Epidermal melanocyte (primary cell): ENCODE measurements around the gene MCM3AP.

Experiments
- DNase-seq: peaks from one replicate; pipeline ENCODE4 v3.0.0; 2011; ENCODE audit warnings: low spot score; ENCODE audit not compliant: insufficient read length

The MCM3AP gene

DNA sequence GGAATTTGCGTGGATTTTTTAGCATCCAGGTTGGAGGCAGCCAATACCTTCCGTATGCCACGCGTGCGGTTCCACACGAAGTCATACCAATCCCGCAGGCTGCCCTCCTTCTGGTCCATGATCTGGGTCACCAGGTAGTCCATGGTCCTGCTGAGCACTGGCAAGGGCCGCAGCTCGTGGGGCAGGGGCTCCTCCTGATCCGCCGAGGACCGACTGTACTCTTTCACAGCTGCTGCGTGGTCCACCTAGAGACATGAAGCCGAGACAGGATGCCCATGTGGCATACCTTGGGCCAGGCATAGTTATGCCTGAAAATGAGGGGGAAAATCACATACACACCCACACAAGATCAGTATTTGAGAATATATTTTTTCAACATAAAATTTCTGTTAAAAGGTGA lies 12.1 kb downstream of the MCM3AP start:
- DNase-seq, result no peak

DNA sequence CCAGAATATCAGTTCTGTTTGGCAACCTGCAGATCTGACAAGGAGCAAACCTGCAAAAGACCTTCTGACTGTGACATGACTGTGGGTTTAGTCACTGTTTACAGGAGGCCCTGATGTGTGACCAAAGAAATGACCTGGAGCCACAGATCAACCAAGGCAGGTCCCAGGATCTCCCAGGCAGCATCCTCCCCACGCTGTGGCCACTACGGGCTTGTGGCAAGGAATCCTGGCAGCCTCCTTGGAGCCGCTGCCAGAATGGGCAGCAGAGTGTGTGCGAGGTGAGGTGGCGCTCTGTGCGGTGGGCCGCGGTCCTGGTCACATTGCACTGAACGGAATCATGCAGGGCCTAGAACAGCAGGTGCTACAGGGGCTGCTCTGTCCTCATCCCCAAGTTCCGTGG lies 15.9 kb downstream of the MCM3AP start:
- no peak for DNase-seq

DNA sequence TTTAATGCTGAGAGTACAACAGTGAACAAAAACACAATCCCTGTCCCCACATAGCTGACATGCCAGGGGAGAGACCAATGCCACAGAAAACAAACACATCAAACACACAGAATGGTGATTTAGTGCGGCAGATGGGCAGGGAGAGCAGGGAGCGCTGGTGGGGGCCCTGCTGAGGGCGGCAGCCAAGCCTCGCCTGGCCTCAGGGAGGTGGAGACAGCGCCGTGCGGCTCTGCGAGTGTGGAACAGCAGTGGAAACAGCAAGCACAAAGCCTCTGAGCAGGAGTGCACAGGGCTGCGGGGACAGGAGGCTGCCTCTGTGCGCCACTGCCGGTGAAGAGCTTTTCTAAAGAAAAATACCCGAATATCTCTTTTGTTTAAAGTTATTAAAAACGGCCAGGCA lies 17.0 kb downstream of the MCM3AP start:
- no peak for DNase-seq

DNA sequence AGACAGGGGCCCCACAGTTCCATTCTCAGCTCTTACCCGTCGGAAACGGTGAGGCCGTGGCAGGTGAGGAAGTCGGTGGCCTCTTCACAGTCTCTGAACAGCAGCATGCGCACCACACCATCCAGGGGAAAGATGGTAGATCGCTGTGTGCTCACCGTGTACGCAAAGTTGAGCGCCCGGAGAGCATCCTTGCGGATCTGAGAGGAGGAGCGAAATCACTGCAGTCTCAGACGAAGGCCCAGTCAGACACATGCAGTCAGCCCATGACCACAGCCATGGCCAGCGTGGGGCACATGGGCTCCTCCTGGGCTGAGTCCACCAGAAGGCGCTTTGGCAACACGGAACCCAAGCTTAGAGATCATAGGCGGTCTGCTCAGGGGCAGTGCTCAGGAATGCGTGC lies 18.5 kb downstream of the MCM3AP start:
- DNase-seq, result no peak

DNA sequence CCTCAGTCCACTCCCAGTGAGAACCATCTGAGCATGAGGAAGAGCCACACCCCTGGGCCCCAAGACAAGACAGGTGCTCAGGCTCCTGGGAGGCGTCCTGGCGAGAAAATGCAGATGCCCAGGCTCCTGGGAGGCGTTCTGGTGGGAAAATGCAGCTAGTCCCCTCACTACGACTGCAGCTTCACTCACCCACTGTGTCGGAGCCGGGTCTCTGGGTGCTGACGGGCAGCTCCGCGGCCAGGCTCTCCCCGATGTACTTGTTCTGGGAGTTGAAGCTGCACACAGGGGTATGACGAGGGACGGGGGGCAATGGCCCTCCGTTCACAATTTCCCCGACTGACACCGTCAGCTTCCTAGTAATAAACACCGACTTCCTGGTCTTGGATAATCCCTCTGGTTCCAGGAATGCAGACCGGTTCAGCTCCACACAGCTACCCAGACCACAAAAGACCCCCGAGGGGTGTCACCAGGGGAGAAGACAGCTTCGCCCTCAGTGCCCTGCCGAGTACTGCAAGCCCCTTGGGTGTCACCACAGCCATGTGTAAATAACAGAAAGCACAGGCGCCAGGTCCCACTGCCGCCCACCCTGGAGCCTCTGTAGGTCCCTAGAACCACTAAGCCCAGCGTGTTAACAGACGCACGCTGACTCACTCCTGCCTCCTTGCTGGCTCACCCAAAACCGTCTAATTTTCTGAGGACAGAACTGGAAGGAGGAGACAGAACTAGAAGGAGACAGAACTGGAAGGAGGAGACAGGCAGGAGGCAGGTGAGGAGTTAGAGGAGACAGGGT lies 19.5 kb downstream of the MCM3AP start:
- no peak for DNase-seq

DNA sequence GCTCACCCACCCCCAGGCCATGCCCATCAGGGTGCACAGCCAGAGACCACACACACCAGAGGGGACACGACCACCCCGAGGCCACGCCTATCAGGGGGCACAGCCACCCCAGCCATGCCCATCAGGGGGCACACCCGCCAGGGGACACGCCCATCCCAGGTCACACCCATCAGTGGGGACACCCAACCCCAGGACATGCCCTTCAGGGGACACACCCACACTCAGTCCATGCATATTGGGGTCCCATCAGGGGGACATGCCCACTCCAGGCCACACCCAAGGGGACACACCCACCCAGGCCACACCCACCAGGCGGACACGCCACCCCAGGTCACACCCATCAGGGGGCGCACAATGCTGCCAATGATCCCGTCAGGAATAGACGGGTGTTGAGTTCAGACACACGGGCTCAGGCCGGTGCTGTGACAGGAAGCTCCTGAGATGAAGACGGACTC lies 20.7 kb downstream of the MCM3AP start:
- no peak for DNase-seq

DNA sequence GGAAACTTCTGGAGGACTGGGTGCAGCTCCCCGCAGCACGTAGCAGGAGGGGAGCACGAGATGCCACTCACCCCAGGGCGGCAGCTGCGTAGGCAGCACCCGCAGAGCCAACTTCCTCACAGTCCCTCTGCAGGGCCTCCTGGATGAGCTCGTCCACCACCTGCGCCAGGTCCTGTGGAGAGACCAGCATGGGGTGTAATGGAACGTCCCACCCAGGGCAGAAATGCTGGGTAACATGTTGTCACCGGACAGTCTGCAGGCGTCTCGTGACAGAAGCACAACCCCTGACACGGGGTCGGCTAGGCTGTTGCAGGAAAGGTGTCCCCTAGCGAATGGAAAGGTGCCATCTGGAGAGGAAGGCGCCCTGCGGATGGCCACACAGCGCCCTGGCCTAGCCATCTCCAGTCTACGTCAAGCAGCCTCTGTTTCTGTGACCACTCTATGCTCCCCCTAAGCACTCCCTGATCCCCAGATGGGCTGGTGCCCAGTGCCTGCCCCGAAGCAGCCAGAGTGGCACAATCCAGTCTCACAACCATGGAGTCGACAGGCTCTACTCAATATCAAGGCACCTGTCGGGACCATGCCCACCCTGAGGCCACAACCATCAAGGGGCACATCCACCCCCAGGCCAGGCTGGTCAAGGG lies 21.2 kb downstream of the MCM3AP start:
- DNase-seq, result no peak

DNA sequence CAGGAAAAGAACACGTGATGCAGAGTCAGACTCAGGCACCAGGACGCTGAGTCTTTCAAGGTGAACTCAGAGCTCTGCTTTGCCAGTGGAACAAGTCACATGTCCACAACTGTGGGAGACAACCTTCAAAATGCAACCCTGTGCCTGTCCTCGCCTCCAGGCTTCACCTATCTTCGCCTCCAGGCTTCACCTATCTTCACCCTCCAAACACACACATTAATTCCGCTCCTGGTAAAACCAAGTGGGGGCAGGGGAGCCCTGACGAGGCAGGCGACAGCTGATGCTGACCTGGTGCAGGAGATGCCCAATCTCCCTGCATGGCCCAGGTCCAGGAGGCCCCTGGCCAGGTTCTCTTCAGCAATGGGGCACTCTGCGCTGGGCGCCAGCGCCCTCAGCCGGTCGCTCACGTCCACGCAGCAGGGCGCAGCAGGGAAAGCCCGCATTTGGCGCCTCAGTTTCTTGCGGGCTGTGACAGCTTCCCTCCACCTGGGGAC lies 28.9 kb downstream of the MCM3AP start:
- no peak for DNase-seq

DNA sequence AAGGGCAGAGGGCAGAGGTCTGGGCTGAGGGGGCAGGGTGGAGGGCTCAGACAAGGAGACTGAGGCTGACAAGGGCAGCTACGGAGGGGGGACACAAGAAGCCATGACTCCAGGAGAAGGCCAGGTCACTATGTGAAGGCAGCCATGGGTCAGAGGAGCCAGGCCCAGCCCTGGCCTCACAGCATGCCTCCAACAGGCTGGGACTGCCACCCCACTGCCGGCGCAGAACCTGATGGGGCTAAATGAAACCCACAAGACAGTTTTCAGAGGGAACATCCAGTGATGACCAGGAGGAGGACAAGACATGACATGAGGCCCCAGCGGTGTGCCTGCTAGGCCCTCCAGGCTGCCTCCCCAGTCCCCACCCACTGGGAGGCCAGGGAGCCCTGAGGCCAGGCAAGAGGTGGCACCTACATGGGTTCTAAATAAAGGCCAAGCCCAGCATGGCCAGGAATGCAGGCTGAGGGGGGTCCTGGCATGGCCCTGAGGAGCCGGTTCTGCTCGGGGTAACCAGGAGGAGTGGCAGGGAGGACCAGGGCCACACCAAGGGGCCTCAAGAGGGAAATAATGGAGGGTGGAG lies 29.6 kb downstream of the MCM3AP start:
- DNase-seq, result no peak

DNA sequence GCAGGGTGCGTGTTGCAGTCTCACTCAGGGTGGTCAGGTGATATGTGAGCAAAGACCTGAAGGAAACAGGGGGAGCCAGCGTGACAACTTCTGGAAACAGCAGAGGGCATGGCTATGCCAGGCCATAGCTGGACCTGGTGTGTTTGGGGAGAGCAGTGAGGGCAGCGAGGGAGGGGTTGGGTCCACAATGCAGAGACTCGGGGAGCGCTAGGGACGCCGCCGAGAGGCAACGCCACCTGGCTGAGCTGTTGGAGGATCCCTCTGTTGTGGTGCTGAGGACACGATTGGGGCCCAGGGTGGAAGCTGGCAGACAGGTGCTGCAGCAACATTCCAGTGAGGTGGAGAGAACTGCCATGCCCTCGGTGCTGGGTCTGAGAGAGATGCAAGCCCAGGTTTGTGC lies 30.2 kb downstream of the MCM3AP start:
- DNase-seq, result no peak

DNA sequence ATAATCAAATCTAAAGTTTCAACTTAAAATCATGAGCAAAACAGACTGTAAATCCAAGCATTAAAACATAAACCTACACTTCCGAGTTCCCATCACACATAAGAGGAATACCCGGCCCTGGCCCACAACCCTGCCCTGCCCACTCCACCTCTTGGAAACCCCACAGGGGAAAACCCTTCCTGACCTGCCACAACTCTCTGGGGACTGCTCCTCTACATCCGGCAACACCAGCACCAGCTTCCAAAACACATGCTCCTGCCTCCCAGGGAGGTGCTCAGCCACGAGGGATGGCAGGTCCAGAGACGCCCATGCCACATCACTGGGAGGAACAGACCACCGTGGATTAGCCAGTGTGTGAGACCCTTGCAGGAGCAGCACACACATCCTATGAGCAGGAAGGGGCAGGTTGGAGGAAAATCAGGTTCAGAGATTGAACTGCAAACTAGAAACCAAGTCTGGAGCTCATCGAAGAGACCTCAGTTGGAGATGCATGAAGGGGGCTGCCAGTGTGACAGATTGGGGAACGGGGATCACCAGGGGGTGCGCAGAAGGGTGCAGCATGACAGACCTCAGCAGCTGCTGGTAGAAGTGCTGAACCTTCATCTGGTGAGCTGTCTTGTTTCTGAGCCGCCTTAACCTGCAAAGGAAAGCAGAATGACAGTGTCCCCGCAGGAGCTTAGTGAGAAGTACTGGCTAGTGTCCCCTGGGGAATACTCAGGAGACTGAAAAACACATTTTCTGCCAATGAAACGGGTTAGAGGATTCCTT lies 31.0 kb downstream of the MCM3AP start:
- DNase-seq, result no peak

DNA sequence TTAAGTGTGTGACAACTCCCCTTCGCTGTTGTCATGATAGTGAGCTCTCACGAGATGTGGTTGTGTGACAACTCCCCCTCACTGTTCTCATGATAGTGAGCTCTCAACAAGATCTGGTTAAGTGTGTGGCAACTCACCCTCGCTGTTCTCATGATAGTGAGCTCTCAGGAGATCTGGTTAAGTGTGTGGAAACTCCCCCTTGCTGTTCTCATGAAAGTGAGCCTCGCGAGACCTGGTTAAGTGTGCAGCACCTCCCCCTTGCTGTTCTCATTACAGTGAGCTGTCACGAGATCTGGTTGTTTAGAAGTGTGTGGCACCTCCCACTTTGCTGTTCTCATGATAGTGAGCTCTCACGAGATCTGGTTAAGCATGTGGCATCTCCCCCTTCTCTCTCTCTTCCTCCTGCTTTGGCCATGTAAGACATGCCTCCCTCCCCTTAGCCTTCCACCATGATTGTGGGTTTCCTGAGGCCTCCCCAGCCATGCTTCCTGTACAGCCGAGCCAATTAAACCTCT lies 31.7 kb downstream of the MCM3AP start:
- no peak for DNase-seq

DNA sequence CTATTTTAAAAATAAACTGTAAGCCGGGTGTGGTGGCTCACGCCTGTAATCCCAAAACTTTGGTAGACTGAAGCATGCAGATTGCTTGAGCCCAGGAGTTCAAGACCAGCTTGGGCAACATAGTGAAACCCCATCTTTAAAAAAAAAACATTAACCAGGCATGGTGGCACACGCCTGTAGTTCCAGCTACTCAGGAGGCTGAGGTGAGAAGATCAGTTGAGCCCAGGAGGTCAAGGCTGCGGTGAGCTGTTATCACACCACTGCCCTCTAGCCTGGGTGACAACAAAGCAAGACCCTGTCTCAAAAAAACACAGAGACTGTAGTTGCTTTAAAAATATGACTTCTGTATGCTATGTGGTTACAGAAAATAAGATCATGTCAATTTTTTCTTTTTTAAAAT lies 32.6 kb downstream of the MCM3AP start:
- no peak for DNase-seq

DNA sequence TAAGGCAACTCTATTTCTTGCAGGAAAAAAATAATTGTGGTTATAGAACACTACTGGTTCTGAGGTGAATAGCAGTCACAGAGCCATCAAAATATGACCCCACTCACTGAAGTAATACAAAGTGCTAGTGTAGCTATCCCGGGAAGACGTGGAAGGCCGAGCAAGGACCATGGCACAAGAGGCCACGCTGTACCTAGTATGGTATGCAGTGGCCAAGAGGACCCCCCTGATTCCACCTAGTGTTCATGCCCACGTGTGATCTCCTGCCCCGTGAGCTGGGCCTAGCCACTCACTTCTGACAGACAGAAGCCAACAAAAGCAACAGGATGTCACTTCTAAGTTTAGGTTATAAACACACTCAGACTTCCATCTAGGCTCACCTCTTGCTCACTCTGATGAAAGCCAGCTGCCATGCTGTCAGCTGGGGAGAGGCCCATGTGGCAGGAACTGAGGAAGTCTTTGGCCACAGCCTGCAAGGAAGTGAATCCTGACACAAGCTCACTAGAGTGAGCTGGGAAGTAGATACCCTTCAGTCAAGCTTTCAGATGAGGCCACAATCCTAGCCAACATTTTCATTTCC lies 35.2 kb downstream of the MCM3AP start:
- no peak for DNase-seq

DNA sequence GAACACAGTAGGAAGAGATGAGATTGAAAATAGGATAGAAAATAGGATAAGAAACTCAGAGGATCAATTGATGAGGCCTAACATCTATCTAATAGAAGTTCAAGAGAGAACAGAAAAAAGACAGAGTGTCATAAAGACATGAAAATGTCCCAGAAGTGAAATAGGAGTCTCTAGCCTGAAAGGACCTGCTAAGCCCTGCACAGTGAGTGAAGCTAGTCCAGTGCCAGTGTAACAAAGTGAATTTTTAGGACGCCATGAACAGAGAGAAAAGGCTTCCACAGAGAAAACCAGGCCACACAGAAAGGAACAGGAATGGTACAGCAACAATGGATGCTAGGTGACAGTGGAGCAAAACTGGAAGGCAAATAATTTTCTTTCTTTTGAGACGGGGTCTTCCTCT lies 36.6 kb downstream of the MCM3AP start:
- DNase-seq, result no peak

DNA sequence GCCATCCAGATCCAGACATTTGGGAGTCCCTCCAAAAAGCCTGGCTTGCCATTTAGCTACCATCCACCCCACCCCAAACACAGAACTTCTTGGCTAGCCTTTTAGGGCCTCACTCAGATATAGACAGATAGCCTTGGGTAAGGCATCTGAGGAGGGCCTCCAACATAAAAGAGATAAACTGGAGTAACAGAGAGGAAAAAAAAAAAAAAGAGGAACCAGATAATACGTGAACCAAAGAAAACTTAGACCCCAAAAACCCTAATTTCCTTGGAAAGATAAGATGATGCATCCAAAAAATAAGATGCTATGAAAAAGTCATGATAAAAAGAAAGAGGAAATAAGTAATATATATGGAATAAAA lies 37.0 kb downstream of the MCM3AP start:
- no peak for DNase-seq

DNA sequence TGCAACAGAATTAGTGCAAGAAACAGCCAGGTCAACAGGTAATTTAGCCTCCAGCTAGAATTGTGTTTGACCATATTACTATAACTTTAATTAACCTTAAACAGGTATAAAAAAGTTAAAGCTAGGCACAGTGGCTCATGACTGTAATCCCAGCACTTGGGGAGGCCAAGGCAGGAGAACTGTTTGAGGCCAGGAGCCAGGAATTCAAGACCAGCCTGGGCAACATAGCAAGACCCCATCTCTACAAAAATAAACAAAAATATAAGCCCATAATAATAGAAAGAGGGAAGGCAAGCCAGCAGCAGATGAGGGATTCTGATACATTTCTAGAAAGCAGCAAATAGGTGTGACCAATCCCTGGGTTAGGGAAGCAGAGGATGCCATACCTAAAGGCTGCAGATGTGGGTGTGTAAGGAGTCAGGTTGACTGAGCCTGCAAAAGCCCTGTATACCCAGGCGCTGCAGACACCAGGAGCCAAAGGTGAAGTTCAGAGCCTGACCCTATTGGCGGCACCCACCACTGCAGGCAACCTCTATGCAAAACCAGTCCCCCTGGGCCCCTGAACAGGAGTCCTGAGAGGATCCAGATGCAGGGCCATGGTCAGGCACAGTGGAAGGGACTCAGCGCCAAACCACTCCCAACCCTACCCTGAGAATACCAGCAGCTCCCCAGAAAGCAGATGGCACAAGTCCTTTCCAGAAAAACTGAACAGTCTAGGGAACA lies 37.6 kb downstream of the MCM3AP start:
- no peak for DNase-seq

DNA sequence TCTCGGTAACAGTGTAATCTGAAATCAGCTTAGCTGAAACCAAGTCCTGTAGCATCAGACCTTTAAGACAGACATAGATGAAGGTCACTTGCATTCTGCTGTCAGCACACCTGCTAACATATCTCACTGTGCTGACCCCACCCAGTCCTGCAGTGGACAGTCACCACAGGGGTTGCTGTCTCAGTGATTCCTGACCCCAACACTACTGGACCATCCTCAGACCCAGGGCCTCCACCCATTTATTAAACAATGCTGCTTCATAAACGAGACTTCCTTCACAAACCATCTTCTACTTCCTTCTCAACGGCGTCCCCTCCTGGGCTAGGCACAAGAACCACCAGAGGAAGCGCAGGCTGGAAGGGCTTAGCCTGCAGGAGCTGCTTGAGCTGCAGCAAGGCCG lies 39.1 kb downstream of the MCM3AP start:
- DNase-seq, result no peak

DNA sequence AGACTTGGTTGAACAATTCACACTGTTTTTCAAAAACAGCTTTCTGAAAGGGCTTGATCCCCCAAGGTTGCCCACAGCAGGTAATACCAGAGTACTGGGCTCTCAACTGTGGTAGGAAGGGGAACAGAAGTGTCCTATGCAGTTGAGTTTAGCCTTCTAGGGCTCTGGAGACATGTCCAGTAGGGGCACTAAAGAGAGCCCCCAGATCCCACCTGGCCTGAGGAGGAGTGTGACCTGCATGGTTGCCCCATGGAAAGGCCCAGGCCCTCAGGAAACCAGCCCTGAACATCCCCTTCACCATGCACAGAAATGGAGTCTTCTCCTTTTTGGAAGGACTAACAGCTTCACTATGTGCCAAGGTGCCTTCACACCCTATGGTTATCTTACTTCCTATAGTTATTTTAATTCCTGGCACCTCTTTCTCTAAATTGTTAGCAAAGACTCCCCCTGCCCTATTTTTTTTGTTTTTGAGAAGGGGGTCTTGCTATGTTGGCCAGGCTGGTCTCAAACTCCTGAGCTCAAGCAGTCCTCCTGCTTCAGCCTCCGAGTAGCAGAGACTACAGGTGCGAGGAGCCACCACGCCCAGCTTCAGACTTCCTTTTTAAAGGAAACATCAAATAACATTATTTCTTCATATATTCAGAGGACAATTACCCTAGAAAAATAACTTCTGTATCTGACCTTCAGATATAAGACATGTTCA lies 40.0 kb downstream of the MCM3AP start:
- no peak for DNase-seq

DNA sequence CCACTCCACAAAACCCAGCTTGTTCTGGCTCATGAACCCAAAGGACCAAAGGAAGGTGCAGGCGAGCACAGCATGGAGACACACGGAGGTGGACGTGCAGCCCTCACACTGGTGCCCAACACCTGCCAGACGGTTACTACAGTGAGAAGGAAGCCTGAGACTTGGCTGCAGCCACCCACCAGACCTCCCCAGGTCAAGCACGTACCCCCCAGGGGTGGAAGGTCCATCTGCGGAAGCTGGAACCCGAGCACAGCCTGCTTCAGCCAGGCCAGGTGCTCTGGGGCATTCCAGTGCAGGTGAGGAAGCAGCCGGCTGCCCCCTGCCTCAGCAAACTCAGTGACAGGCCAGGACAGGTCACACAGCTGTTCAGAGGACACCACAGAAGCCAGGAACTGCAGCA lies 40.8 kb downstream of the MCM3AP start:
- DNase-seq, result no peak
